Prostate gland (tissue), 2 donors: ENCODE results near the gene C2orf69.

Source experiments
- CTCF ChIP-seq, 4 experiments: fragments of 200-600 bp in 2 of 4; fragments of 450-650 bp in 2 of 4; sonication (generic) in 2 of 4; IDR thresholded peaks; 1 replicate in 3 of 4; 2 replicates in 1 of 4; pipeline ENCODE4 v1.5.1; 2016 to 2019; ENCODE audit warnings: antibody characterized with exemption in 4 of 4, mild to moderate bottlenecking in 2 of 4, moderate library complexity in 2 of 4
- POLR2A ChIP-seq: fragments of 450-650 bp; IDR thresholded peaks from one replicate; pipeline ENCODE4 v1.6.1; 2016; ENCODE audit warnings: antibody characterized with exemption, mild to moderate bottlenecking
- POLR2AphosphoS5 ChIP-seq: sonication (generic); formaldehyde crosslinking; IDR thresholded peaks from one replicate; pipeline ENCODE4 v1.6.1; 2017; ENCODE audit warnings: antibody characterized with exemption

- TF ChIP-seq POLR2A: no peak
- TF ChIP-seq CTCF (IDR thresholded peaks at IDR 0.05): no peak
- TF ChIP-seq POLR2AphosphoS5: no peak
Observed at GRCh38 chr2:199882667-199883066, 28.4 kb upstream of the C2orf69 start.
